Kidney epithelial cell (primary cell): Measurements from ENCODE around the gene VWF. TPM values are rescaled to one million over a fixed set of nuclear protein-coding genes. Genes with fewer than 3 reads are reported as not detected.
"Not testable (repeated sequence)": the region's sequence is repeated elsewhere in the genome, so short reads cannot be mapped to it uniquely, and the experiment has no call there.

Experiments used
- DNase-seq: peaks from one replicate; pipeline ENCODE4 v3.0.0-alpha.2; 2010; ENCODE audit warnings: low read depth
- H3K27me3 ChIP-seq: 2 replicates; pipeline ENCODE4 v1.6.0; 2011; ENCODE audit warnings: low read length; ENCODE audit not compliant: control insufficient read depth, insufficient read depth
- H3K36me3 ChIP-seq: 2 replicates; pipeline ENCODE4 v1.5.1; 2011; ENCODE audit warnings: low read length; ENCODE audit not compliant: control insufficient read depth, insufficient read depth
- H3K4me3 ChIP-seq: 2 replicates; pipeline ENCODE4 v1.5.1; 2011; ENCODE audit warnings: low read depth, mild to moderate bottlenecking, control low read depth, low read length
- CTCF ChIP-seq: IDR thresholded peaks from 2 replicates; pipeline ENCODE4 v1.5.1; 2011; ENCODE audit warnings: mild to moderate bottlenecking, moderate library complexity, low read length, control low read depth, inconsistent platforms; ENCODE audit not compliant: insufficient read depth, poor library complexity, severe bottlenecking
- total RNA-seq: library from RNA; depleted of rRNA; stranded (reverse); fragments of >200 nt; gene quantifications from 2 replicates; pipeline ENCODE4 v1.2.3, GENCODE V29; 2015

VWF gene
- total RNA-seq, 1 donor from 2014 or later, result 0.42 TPM

- Histone ChIP-seq H3K27me3 (no peaks in the 10 kb centered on the region), H3K36me3 (no peaks in the 10 kb centered on the region), H3K4me3 (no peak overlapping the region)
- no peak for TF ChIP-seq CTCF
- no peak for DNase-seq
Observed at GRCh38 chr12:6158749-6159148, 34.3 kb upstream of the VWF start.

GRCh38 chr12:6158255-6158654 lies 33.8 kb upstream of the VWF start:
- no peak overlapping the region for H3K4me3 ChIP-seq
- no peaks in the 10 kb centered on the region for H3K27me3 ChIP-seq
- TF ChIP-seq CTCF, result no peak
- no peak for DNase-seq
- no peaks in the 10 kb centered on the region for H3K36me3 ChIP-seq

GRCh38 chr12:6157482-6157881 lies 33.0 kb upstream of the VWF start:
- H3K27me3 ChIP-seq, result no peaks in the 10 kb centered on the region
- H3K36me3 ChIP-seq, result no peaks in the 10 kb centered on the region
- TF ChIP-seq CTCF, result no peak
- DNase-seq, result no peak
- H3K4me3 ChIP-seq, result no peak overlapping the region

GRCh38 chr12:6154730-6155459 lies 30.4 kb upstream of the VWF start:
- no peaks in the 10 kb centered on the region for H3K27me3 ChIP-seq
- no peak for DNase-seq
- no peaks in the 10 kb centered on the region for H3K36me3 ChIP-seq
- no peak for TF ChIP-seq CTCF
- H3K4me3 ChIP-seq, result no peak overlapping the region

GRCh38 chr12:6148722-6149121 lies 24.3 kb upstream of the VWF start:
- H3K4me3 ChIP-seq, DNase-seq, H3K27me3 ChIP-seq, H3K36me3 ChIP-seq: not testable (repeated sequence)

GRCh38 chr12:6148061-6148460 lies 23.6 kb upstream of the VWF start:
- H3K36me3 ChIP-seq, result no peaks in the 10 kb centered on the region
- no peak for DNase-seq
- no peaks in the 10 kb centered on the region for H3K27me3 ChIP-seq
- TF ChIP-seq CTCF, result no peak
- no peak overlapping the region for H3K4me3 ChIP-seq
